Measurements from ENCODE around the gene GRK6.

The GRK6 gene

DNA sequence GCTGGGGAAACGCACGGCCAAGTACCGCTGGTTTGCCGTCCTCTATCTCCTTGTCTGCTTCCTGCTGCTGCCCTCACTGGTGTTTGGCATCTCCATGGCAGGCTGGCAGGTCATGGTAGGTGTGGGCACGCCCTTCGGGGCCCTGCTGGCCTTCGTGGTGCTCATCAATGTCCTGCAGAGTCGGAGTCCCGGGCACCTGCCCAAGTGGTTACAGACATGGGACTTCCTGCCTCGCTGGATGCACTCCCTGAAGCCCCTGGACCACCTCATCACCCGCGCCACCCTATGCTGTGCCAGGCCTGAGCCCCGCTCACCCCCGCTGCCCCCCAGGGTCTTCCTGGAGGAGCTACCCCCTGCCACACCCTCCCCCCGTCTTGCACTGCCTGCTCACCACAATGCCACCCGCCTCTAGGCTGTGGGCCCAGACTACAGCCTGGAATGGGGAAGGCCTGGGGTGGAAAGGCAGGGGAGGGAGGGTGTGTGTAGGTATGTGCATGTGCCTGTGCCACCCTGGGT is 28.5 kb upstream of the GRK6 start:
- no peaks in the 10 kb centered on the region for H3K9me3 ChIP-seq (ENCODE audit: control insufficient read depth, low read length)
- H3K4me1 ChIP-seq (ENCODE audit: control insufficient read depth, insufficient read depth, low read length, poor library complexity, severe bottlenecking) = peaks cover 7% of the 10 kb centered on the region
- H3K27me3 ChIP-seq (replicated peaks; ENCODE audit: control insufficient read depth, insufficient read depth, low read length, poor library complexity, severe bottlenecking) = no peaks in the 10 kb centered on the region
- no peaks in the 10 kb centered on the region for H3K36me3 ChIP-seq (ENCODE audit: control insufficient read depth, insufficient read depth, low read length)
- no peak overlapping the region for H3K27ac ChIP-seq (ENCODE audit: insufficient read depth, low read length, poor library complexity, severe bottlenecking)
- no peak overlapping the region for H3K4me3 ChIP-seq (ENCODE audit: insufficient read depth, low read depth, low read length, poor library complexity, severe bottlenecking)
- no peak for DNase-seq

GRCh38 chr5:177399997-177400868 is 26.2 kb upstream of the GRK6 start, which contains the start of gene PFN3:
PFN3 (minus strand) TSS chr5:177400661; CDS start chr5:177400576, 85 bp downstream.
- no peaks in the 10 kb centered on the region for H3K9me3 ChIP-seq (ENCODE audit: control insufficient read depth, low read length)
- H3K4me1 ChIP-seq (ENCODE audit: control insufficient read depth, insufficient read depth, low read length, poor library complexity, severe bottlenecking) = peaks cover 26% of the 10 kb centered on the region
- DNase-seq = no peak
- H3K36me3 ChIP-seq (ENCODE audit: control insufficient read depth, insufficient read depth, low read length) = no peaks in the 10 kb centered on the region
- no peaks in the 10 kb centered on the region for H3K27me3 ChIP-seq (replicated peaks; ENCODE audit: control insufficient read depth, insufficient read depth, low read length, poor library complexity, severe bottlenecking)
- H3K27ac ChIP-seq (ENCODE audit: insufficient read depth, low read length, poor library complexity, severe bottlenecking) = no peak within 1 kb of the TSS
- H3K4me3 ChIP-seq (ENCODE audit: insufficient read depth, low read depth, low read length, poor library complexity, severe bottlenecking) = no peak within 1 kb of the TSS

- Histone ChIP-seq H3K27me3 (replicated peaks; ENCODE audit: control insufficient read depth, insufficient read depth, low read length, poor library complexity, severe bottlenecking) (no peaks in the 10 kb centered on the region), H3K4me1 (ENCODE audit: control insufficient read depth, insufficient read depth, low read length, poor library complexity, severe bottlenecking) (peaks cover 26% of the 10 kb centered on the region), H3K4me3 (ENCODE audit: insufficient read depth, low read depth, low read length, poor library complexity, severe bottlenecking) (peak overlapping the region; percentile 41), H3K27ac (ENCODE audit: insufficient read depth, low read length, poor library complexity, severe bottlenecking) (peak overlapping the region; percentile 71), H3K36me3 (ENCODE audit: control insufficient read depth, insufficient read depth, low read length) (no peaks in the 10 kb centered on the region), H3K9me3 (ENCODE audit: control insufficient read depth, low read length) (no peaks in the 10 kb centered on the region)
- peak; percentile 40 to 55 (median 44) for DNase-seq
Observed at GRCh38 chr5:177402271-177403043, 24.0 kb upstream of the GRK6 start.

GRCh38 chr5:177403102-177403791 is 23.2 kb upstream of the GRK6 start:
- no peaks in the 10 kb centered on the region for H3K27me3 ChIP-seq (replicated peaks; ENCODE audit: control insufficient read depth, insufficient read depth, low read length, poor library complexity, severe bottlenecking)
- peak overlapping the region; percentile 71 for H3K27ac ChIP-seq (ENCODE audit: insufficient read depth, low read length, poor library complexity, severe bottlenecking)
- H3K4me3 ChIP-seq (ENCODE audit: insufficient read depth, low read depth, low read length, poor library complexity, severe bottlenecking) = peak overlapping the region; percentile 41
- DNase-seq = peak; percentile 47 to 64 (median 53)
- no peaks in the 10 kb centered on the region for H3K36me3 ChIP-seq (ENCODE audit: control insufficient read depth, insufficient read depth, low read length)
- H3K4me1 ChIP-seq (ENCODE audit: control insufficient read depth, insufficient read depth, low read length, poor library complexity, severe bottlenecking) = peaks cover 26% of the 10 kb centered on the region
- no peaks in the 10 kb centered on the region for H3K9me3 ChIP-seq (ENCODE audit: control insufficient read depth, low read length)

DNA sequence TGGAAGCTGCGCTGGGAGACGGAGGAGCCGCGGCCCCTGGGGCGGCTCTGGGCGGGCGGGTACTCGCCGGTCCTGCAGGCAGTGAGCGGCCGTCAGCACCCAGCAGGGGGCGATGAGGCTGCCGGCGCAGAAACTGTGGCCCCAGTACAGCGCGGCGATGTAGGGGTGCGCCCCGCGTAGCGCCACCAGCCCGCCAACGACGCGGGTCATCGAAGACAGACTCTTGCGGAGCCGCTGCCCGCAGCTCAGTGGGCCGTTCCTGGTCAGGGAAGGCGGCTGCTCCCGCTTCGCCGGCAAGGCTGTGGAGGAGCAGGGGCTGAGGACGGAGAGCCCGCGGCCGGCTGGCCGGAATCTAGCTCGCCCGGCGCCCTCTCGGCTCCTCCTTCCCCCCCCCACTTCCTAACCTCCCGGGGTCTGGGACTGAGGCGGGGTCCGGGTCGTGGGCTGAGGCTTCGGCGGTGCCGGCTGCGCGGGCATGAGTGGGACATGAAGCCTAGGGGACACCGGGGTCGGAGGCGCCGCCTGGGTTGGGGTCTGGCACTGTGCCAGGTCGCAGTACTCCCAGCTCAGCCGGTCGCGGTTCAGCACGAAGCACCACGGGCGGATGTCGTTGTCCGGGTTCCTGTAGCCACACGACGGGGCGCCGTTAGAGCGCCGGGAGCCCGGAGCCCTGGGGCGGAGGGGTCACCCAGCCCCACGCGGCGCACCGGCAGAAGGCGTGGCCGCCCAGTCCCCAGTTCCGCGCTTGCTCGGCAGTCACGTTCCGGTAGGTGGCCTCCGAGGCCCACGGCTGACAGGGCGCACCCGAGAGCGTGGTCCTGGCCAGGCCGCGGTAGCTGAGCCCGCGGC is 22.5 kb upstream of the GRK6 start:
- DNase-seq = peak; percentile 75 to 80 (median 80)
- Histone ChIP-seq H3K27ac (ENCODE audit: insufficient read depth, low read length, poor library complexity, severe bottlenecking) (peak overlapping the region; percentile 71), H3K4me3 (ENCODE audit: insufficient read depth, low read depth, low read length, poor library complexity, severe bottlenecking) (peak overlapping the region; percentile 41), H3K36me3 (ENCODE audit: control insufficient read depth, insufficient read depth, low read length) (no peaks in the 10 kb centered on the region), H3K4me1 (ENCODE audit: control insufficient read depth, insufficient read depth, low read length, poor library complexity, severe bottlenecking) (peaks cover 26% of the 10 kb centered on the region), H3K9me3 (ENCODE audit: control insufficient read depth, low read length) (no peaks in the 10 kb centered on the region), H3K27me3 (replicated peaks; ENCODE audit: control insufficient read depth, insufficient read depth, low read length, poor library complexity, severe bottlenecking) (no peaks in the 10 kb centered on the region)

DNA sequence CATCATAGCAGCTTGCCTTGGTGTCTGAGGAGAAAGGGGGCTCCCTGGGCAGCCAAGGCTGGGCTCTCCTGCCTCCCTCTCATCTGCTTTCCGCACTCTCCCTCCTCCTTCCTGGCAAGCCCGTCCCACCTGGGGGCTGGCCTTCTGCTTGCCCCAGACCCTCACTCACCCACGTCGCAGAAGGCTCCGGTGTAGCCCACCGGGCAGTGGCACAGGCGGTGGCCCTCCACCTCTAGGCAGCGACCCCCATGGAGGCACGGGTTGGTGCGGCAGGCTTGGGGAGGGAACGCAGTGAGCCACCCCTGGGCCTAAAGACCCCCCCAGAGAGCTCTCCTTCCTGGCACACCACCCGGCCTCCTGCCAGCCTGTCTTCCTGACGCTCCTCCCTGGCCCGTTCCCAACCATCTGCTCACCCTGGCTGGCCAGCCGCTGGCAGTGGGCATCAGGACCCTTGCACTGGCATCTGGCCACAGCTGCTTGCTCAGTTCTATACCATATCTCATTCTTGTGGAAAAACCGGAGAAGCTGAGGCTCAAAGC is 21.8 kb upstream of the GRK6 start:
- peak overlapping the region; percentile 41 for H3K4me3 ChIP-seq (ENCODE audit: insufficient read depth, low read depth, low read length, poor library complexity, severe bottlenecking)
- peak overlapping the region; percentile 71 for H3K27ac ChIP-seq (ENCODE audit: insufficient read depth, low read length, poor library complexity, severe bottlenecking)
- H3K27me3 ChIP-seq (replicated peaks; ENCODE audit: control insufficient read depth, insufficient read depth, low read length, poor library complexity, severe bottlenecking) = no peaks in the 10 kb centered on the region
- H3K36me3 ChIP-seq (ENCODE audit: control insufficient read depth, insufficient read depth, low read length) = no peaks in the 10 kb centered on the region
- no peak for DNase-seq
- H3K9me3 ChIP-seq (ENCODE audit: control insufficient read depth, low read length) = no peaks in the 10 kb centered on the region
- H3K4me1 ChIP-seq (ENCODE audit: control insufficient read depth, insufficient read depth, low read length, poor library complexity, severe bottlenecking) = peaks cover 26% of the 10 kb centered on the region

GRCh38 chr5:177405312-177405711 is 21.2 kb upstream of the GRK6 start:
- H3K4me1 ChIP-seq (ENCODE audit: control insufficient read depth, insufficient read depth, low read length, poor library complexity, severe bottlenecking) = peaks cover 26% of the 10 kb centered on the region
- H3K27ac ChIP-seq (ENCODE audit: insufficient read depth, low read length, poor library complexity, severe bottlenecking) = no peak overlapping the region
- DNase-seq = no peak
- H3K9me3 ChIP-seq (ENCODE audit: control insufficient read depth, low read length) = no peaks in the 10 kb centered on the region
- H3K4me3 ChIP-seq (ENCODE audit: insufficient read depth, low read depth, low read length, poor library complexity, severe bottlenecking) = no peak overlapping the region
- H3K27me3 ChIP-seq (replicated peaks; ENCODE audit: control insufficient read depth, insufficient read depth, low read length, poor library complexity, severe bottlenecking) = no peaks in the 10 kb centered on the region
- H3K36me3 ChIP-seq (ENCODE audit: control insufficient read depth, insufficient read depth, low read length) = no peaks in the 10 kb centered on the region

GRCh38 chr5:177405805-177406204 is 20.7 kb upstream of the GRK6 start:
- Histone ChIP-seq H3K27ac (ENCODE audit: insufficient read depth, low read length, poor library complexity, severe bottlenecking) (no peak overlapping the region), H3K9me3 (ENCODE audit: control insufficient read depth, low read length) (no peaks in the 10 kb centered on the region)

More at GRCh38 chr5:177405805-177406204, 20.7 kb upstream of the GRK6 start:
- Histone ChIP-seq H3K36me3 (ENCODE audit: control insufficient read depth, insufficient read depth, low read length) (no peaks in the 10 kb centered on the region), H3K27me3 (replicated peaks; ENCODE audit: control insufficient read depth, insufficient read depth, low read length, poor library complexity, severe bottlenecking) (no peaks in the 10 kb centered on the region), H3K4me3 (ENCODE audit: insufficient read depth, low read depth, low read length, poor library complexity, severe bottlenecking) (no peak overlapping the region), H3K4me1 (ENCODE audit: control insufficient read depth, insufficient read depth, low read length, poor library complexity, severe bottlenecking) (peaks cover 26% of the 10 kb centered on the region)
- DNase-seq = no peak

Measured in effector memory CD4-positive, alpha-beta T cell (primary cell).